HepG2 (cell line): ENCODE results near the gene RPL36. TPM values are rescaled to one million over a fixed set of nuclear protein-coding genes. Genes with fewer than 3 reads are reported as not detected.
A peak's percentile ranks its signal among the peaks of the same experiment; 100 is the strongest.

Experiments
- AGO1 ChIP-seq: fragments of 200-400 bp; formaldehyde crosslinking; IDR thresholded peaks from 2 replicates; pipeline ENCODE4 v1.6.1; 2017; ENCODE audit warnings: mild to moderate bottlenecking, low read depth, low read length, moderate library complexity; ENCODE audit not compliant: poor library complexity, severe bottlenecking
- ATF4 ChIP-seq, 2 experiments: fragments of 450-650 bp in 1 of 2; sonication (generic) in 1 of 2; formaldehyde crosslinking; IDR thresholded peaks; 2 replicates each; pipeline versions ENCODE4 v1.5.0 to v1.8.0; 2020 to 2022; ENCODE audit warnings: mild to moderate bottlenecking in 1 of 2, missing genetic modification reagents in 1 of 2
- GATA4 ChIP-seq: sonication (generic); IDR thresholded peaks from 2 replicates; pipeline ENCODE4 v1.6.1; 2016; ENCODE audit warnings: antibody characterized with exemption, low read depth, borderline replicate concordance
- GATAD1 ChIP-seq: IDR thresholded peaks from 2 replicates; pipeline ENCODE4 v1.6.1; 2016; ENCODE audit warnings: missing genetic modification reagents, missing compliant biosample characterization
- GFI1 ChIP-seq: sonication (generic); formaldehyde crosslinking; IDR thresholded peaks from 2 replicates; pipeline ENCODE4 v1.5.0; 2020; ENCODE audit warnings: missing genetic modification reagents, mild to moderate bottlenecking, borderline replicate concordance
- HDAC6 ChIP-seq: fragments of 200-600 bp; sonication (generic); IDR thresholded peaks from 2 replicates; pipeline ENCODE4 v1.7.0; 2017; ENCODE audit warnings: mild to moderate bottlenecking, antibody characterized with exemption, low read length, low read depth
- HMGXB4 ChIP-seq, 2 experiments: sonication (generic) in 1 of 2; formaldehyde crosslinking in 1 of 2; IDR thresholded peaks; 2 replicates each; pipeline versions ENCODE4 v1.4.0 to v1.6.1; 2018 to 2020; ENCODE audit warnings: missing genetic modification reagents in 2 of 2, borderline replicate concordance in 1 of 2, low read depth in 1 of 2, mild to moderate bottlenecking in 1 of 2, missing biosample characterization in 1 of 2
- KLF6 ChIP-seq: IDR thresholded peaks from 2 replicates; pipeline ENCODE4 v1.8.0; 2016; ENCODE audit warnings: missing biosample characterization, missing genetic modification reagents
- MTA3 ChIP-seq: sonication (generic); formaldehyde crosslinking; IDR thresholded peaks from 2 replicates; pipeline ENCODE4 v1.4.0; 2020; ENCODE audit warnings: missing genetic modification reagents
- NFKBIZ ChIP-seq: IDR thresholded peaks from 2 replicates; pipeline ENCODE4 v1.6.1; 2018; ENCODE audit warnings: missing genetic modification reagents, missing compliant biosample characterization
- RFXANK ChIP-seq: IDR thresholded peaks from 2 replicates; pipeline ENCODE4 v1.6.1; 2016
- SALL1 ChIP-seq: sonication (generic); formaldehyde crosslinking; IDR thresholded peaks from 2 replicates; pipeline ENCODE4 v1.8.0; 2022; ENCODE audit warnings: mild to moderate bottlenecking, missing genetic modification reagents
- SMARCE1 ChIP-seq: fragments of 450-650 bp; IDR thresholded peaks from 2 replicates; pipeline ENCODE4 v1.6.1; 2017; ENCODE audit warnings: borderline replicate concordance
- TIGD3 ChIP-seq: sonication (generic); formaldehyde crosslinking; IDR thresholded peaks from 2 replicates; pipeline ENCODE4 v1.5.1; 2020; ENCODE audit warnings: mild to moderate bottlenecking, missing genetic modification reagents, borderline replicate concordance
- XRCC5 ChIP-seq: fragments of 200-400 bp; formaldehyde crosslinking; optimal IDR thresholded peaks from 2 replicates; pipeline ENCODE3; 2017; ENCODE audit warnings: mild to moderate bottlenecking, low read length
- ZBED4 ChIP-seq: sonication (generic); formaldehyde crosslinking; IDR thresholded peaks from 2 replicates; pipeline ENCODE4 v1.4.0; 2020; ENCODE audit warnings: missing genetic modification reagents, borderline replicate concordance
- ZNF230 ChIP-seq: sonication (generic); formaldehyde crosslinking; IDR thresholded peaks from 2 replicates; pipeline ENCODE4 v1.4.0; 2020; ENCODE audit warnings: mild to moderate bottlenecking, missing genetic modification reagents
- ZNF550 ChIP-seq: sonication (generic); formaldehyde crosslinking; IDR thresholded peaks from 2 replicates; pipeline ENCODE4 v1.4.0; 2020; ENCODE audit warnings: mild to moderate bottlenecking, missing genetic modification reagents, borderline replicate concordance
- ZNF720 ChIP-seq: sonication (generic); formaldehyde crosslinking; IDR thresholded peaks from 2 replicates; pipeline ENCODE4 v1.4.0; 2020; ENCODE audit warnings: missing genetic modification reagents
- ZNF761 ChIP-seq: sonication (generic); formaldehyde crosslinking; conservative IDR thresholded peaks from 2 replicates; pipeline ENCODE4 v1.4.0; 2020; ENCODE audit warnings: mild to moderate bottlenecking, missing genetic modification reagents
- polyA plus RNA-seq, 8 experiments: library from polyadenylated mRNA; depleted of rRNA in 3 of 8; stranded (reverse) in 7 of 8; unstranded in 1 of 8; fragments of >200 nt; fragmentation: Illumina TruSeq in 4 of 8; extraction: Trizol in 4 of 8; gene quantifications; 2 replicates each; pipeline versions ENCODE4 v1.2.1 to v1.2.3, GENCODE V29; 2011 to 2016; ENCODE audit warnings: low read depth in 4 of 8, missing spikeins in 1 of 8, mixed read lengths in 1 of 8; ENCODE audit not compliant: insufficient read depth in 1 of 8
- total RNA-seq, 5 experiments: library from RNA; depleted of rRNA; stranded (reverse); fragments of >200 nt; fragmentation: Illumina TruSeq; extraction: Trizol; gene quantifications; 2 replicates each; pipeline ENCODE4 v1.2.3, GENCODE V29; 2016; ENCODE audit warnings: low read depth in 1 of 5

RPL36 gene
- total and polyA plus RNA-seq, 2 of the 13 experiments (the other 11 are each of a cell fraction or from before 2014, with no cell fraction given) = 706 to 740 TPM

- TF ChIP-seq HMGXB4 (CRISPR knock-in tag; IDR thresholded peaks at IDR 0.05; ENCODE audit: borderline replicate concordance in 1 of 2, low read depth in 1 of 2) = peak; percentile 97 to 98
- TF ChIP-seq KLF6 (CRISPR knock-in tag) = peak; percentile 89
- peak; percentile 95 for TF ChIP-seq XRCC5
- TF ChIP-seq GATA4 = peak; percentile 84
- no peak for TF ChIP-seq SMARCE1
- no peak for TF ChIP-seq HDAC6
- TF ChIP-seq ZNF550 = peak; percentile 67; the same call in 1 of the 2 replicates
- TF ChIP-seq ZNF720 (CRISPR knock-in tag) = no peak
- TF ChIP-seq ZNF230 (CRISPR knock-in tag) = peak; percentile 95; the same call in 1 of the 2 replicates
- TF ChIP-seq NFKBIZ (CRISPR knock-in tag) = 0 out of 2 replicates have a peak, but pooled peaks have one; percentile 44
- TF ChIP-seq RFXANK = peak; percentile 78; the same call in 1 of the 2 replicates
- peak; percentile 78 for TF ChIP-seq SALL1 (CRISPR knock-in tag)
- TF ChIP-seq GATAD1 = peak; percentile 87
- no peak for TF ChIP-seq MTA3
- peak; percentile 91 for TF ChIP-seq AGO1
- TF ChIP-seq ATF4 (CRISPR knock-in tag; IDR thresholded peaks at IDR 0.05) = peak in 1 of 2 experiments; percentile 61; a peak in 2 of 4 replicates
- TF ChIP-seq ZNF761 (CRISPR knock-in tag) = peak; percentile 87
- no peak for TF ChIP-seq TIGD3 (CRISPR knock-in tag)
- TF ChIP-seq ZBED4 = peak; percentile 75
- TF ChIP-seq GFI1 (CRISPR knock-in tag) = no peak; the same call in 1 of the 2 replicates
Measured at GRCh38 chr19:5690125-5690954, at the start of gene RPL36 (continued).
